Epithelial cell of proximal tubule (primary cell): ENCODE data around the gene YEATS2. TPM values are rescaled to one million over a fixed set of nuclear protein-coding genes. Genes with fewer than 3 reads are reported as not detected.

Experiments used
- DNase-seq: peaks from one replicate; pipeline ENCODE4 v3.0.0-alpha.2; 2011; ENCODE audit warnings: low read depth
- H3K4me3 ChIP-seq: 2 replicates; pipeline ENCODE4 v1.5.1; 2011; ENCODE audit warnings: low read depth, mild to moderate bottlenecking, low read length
- CTCF ChIP-seq: conservative IDR thresholded peaks from 2 replicates; pipeline ENCODE4 v1.5.1; 2012; ENCODE audit warnings: low read depth, mild to moderate bottlenecking, low read length
- total RNA-seq: library from RNA; depleted of rRNA; stranded (reverse); fragments of >200 nt; gene quantifications from 2 replicates; pipeline ENCODE4 v1.2.3, GENCODE V29; 2015

Gene YEATS2
- total RNA-seq, 1 donor from 2014 or later, result 33.7 TPM

- no peak for DNase-seq
- no peak for TF ChIP-seq CTCF
- H3K4me3 ChIP-seq, result no peak overlapping the region
Measured at GRCh38 chr3:183817639-183818038, 120.0 kb downstream of the YEATS2 start.

GRCh38 chr3:183818041-183818620 is 120.5 kb downstream of the YEATS2 start:
- no peak for DNase-seq
- H3K4me3 ChIP-seq, result no peak overlapping the region
- TF ChIP-seq CTCF, result no peak

GRCh38 chr3:183818706-183819624 is 121.4 kb downstream of the YEATS2 start:
- TF ChIP-seq CTCF, result no peak
- H3K4me3 ChIP-seq, result no peak overlapping the region
- no peak for DNase-seq

GRCh38 chr3:183819831-183820230 is 122.2 kb downstream of the YEATS2 start:
- no peak for TF ChIP-seq CTCF
- H3K4me3 ChIP-seq, result no peak overlapping the region
- no peak for DNase-seq

GRCh38 chr3:183822631-183823030 is 125.0 kb downstream of the YEATS2 start:
- DNase-seq, result no peak
- no peak for TF ChIP-seq CTCF
- no peak overlapping the region for H3K4me3 ChIP-seq

GRCh38 chr3:183823963-183824362 is 126.4 kb downstream of the YEATS2 start:
- no peak for DNase-seq
- no peak overlapping the region for H3K4me3 ChIP-seq
- TF ChIP-seq CTCF, result no peak
